Adrenal gland (tissue), 5 donors: ENCODE results near the gene TPT1.

ENCODE experiments used
- CTCF ChIP-seq, 6 experiments: fragments of 450-650 bp in 4 of 6; fragments of 200-600 bp in 2 of 6; sonication (generic) in 1 of 6; IDR thresholded peaks; 1 replicate in 5 of 6; 2 replicates in 1 of 6; pipeline versions ENCODE4 v1.5.1 to v1.8.0; 2016 to 2021; ENCODE audit warnings: antibody characterized with exemption in 6 of 6, mild to moderate bottlenecking in 2 of 6, moderate library complexity in 1 of 6
- POLR2A ChIP-seq, 2 donors: fragments of 450-650 bp; IDR thresholded peaks; one replicate each; pipeline ENCODE4 v1.6.1; 2017; ENCODE audit warnings: antibody characterized with exemption in 2 of 2, mild to moderate bottlenecking in 2 of 2, moderate library complexity in 1 of 2
- donor health status: DM: no; HTN: no; CAD: no.

GRCh38 chr13:45333977-45334922 lies 6.7 kb downstream of the TPT1 start:
- TF ChIP-seq CTCF (IDR thresholded peaks at IDR 0.05) (no peak), POLR2A (IDR thresholded peaks at IDR 0.05) (no peak)
